ENCODE measurements around the gene CATSPERB. TPM values are rescaled to one million over a fixed set of nuclear protein-coding genes. Genes with fewer than 3 reads are reported as not detected.

The CATSPERB gene
- total and polyA plus RNA-seq, 2 donors (not counting 3 experiments of a cell fraction or from before 2014, with no cell fraction given): not detected

- Histone ChIP-seq H3K4me3 (replicated peaks in 1 of 3; ENCODE audit: insufficient read depth in 1 of 3, low read depth in 1 of 3, low read length in 3 of 3) (no peak overlapping the region), H3K27me3 (ENCODE audit: control insufficient read depth in 2 of 2, insufficient read depth in 2 of 2, low read length in 2 of 2) (peaks cover 0 to 7% of the 10 kb centered on the region in 2 experiments), H2AFZ (ENCODE audit: low read depth, low read length) (no peak overlapping the region), H3K9me1 (replicated peaks; ENCODE audit: control insufficient read depth, extremely low read depth, insufficient read depth, low read length) (no peaks in the 10 kb centered on the region), H3K36me3 (ENCODE audit: control insufficient read depth in 2 of 2, extremely low read depth in 1 of 2, insufficient read depth in 2 of 2, low read length in 2 of 2) (no peaks in the 10 kb centered on the region), H3K4me2 (ENCODE audit: insufficient read depth, low read length) (no peak overlapping the region), H3K79me2 (ENCODE audit: control insufficient read depth, insufficient read depth, low read length) (no peaks in the 10 kb centered on the region), H4K20me1 (replicated peaks; ENCODE audit: control insufficient read depth, extremely low read depth, insufficient read depth, low read length) (no peaks in the 10 kb centered on the region), H3K9me3 (replicated peaks; ENCODE audit: control insufficient read depth, insufficient read depth, low read length) (no peaks in the 10 kb centered on the region), H3K4me1 (ENCODE audit: control insufficient read depth, extremely low read depth, insufficient read depth, low read length) (no peaks in the 10 kb centered on the region), H3K9ac (replicated peaks; ENCODE audit: extremely low read depth, insufficient read depth, low read length) (no peak overlapping the region), H3K27ac (ENCODE audit: insufficient read depth, low read depth, low read length) (no peak overlapping the region)
- ChIA-PET CTCF (no interaction called here), POLR2A (no interaction called here)
- TF ChIP-seq CTCF (IDR thresholded peaks at IDR 0.05; ENCODE audit: extremely low read depth in 1 of 2, insufficient read depth in 1 of 2, low read depth in 1 of 2, low read length in 2 of 2) (no peak), EZH2 (IDR thresholded peaks at IDR 0.05; ENCODE audit: borderline replicate concordance, low read depth, low read length, severe bottlenecking) (no peak), POLR2A (IDR thresholded peaks at IDR 0.05; ENCODE audit: low read depth, low read length) (no peak), POLR2AphosphoS5 (IDR thresholded peaks at IDR 0.05; ENCODE audit: insufficient read depth, low read depth, low read length) (no peak), JUN (IDR thresholded peaks at IDR 0.05; ENCODE audit: borderline replicate concordance, insufficient read depth, insufficient read length, low read depth) (no peak), MYC (IDR thresholded peaks at IDR 0.05; ENCODE audit: low read depth, low read length) (no peak), FOS (IDR thresholded peaks at IDR 0.05; ENCODE audit: borderline replicate concordance, insufficient read depth, low read length) (no peak), MAX (IDR thresholded peaks at IDR 0.05; ENCODE audit: insufficient read depth, insufficient read length) (no peak), GATA2 (IDR thresholded peaks at IDR 0.05; ENCODE audit: insufficient read depth, insufficient read length, low read depth, low read length) (no peak)
- dilution Hi-C loops (cut with MboI; ENCODE audit: extremely low pct_ligation_motif_present, low sequenced_read_pairs) (no loop called here), intact Hi-C loops (cut with micrococcal nuclease) (no loop called here)
- BruUV-seq (replicated peaks): no TSS peak
- FAIRE-seq (no peak), DNase-seq (ENCODE audit: low read depth, low spot score) (no peak)
These were observed 19.8 kb upstream of the CATSPERB start for GRCh38 chr14:91751719-91752118.

Data from endothelial cell of umbilical vein (primary cell).